ENCODE results near the gene CCT8L2.
"Not testable (repeated sequence)": the region's sequence is repeated elsewhere in the genome, so short reads cannot be mapped to it uniquely, and the experiment has no call there.

CCT8L2 gene

DNA sequence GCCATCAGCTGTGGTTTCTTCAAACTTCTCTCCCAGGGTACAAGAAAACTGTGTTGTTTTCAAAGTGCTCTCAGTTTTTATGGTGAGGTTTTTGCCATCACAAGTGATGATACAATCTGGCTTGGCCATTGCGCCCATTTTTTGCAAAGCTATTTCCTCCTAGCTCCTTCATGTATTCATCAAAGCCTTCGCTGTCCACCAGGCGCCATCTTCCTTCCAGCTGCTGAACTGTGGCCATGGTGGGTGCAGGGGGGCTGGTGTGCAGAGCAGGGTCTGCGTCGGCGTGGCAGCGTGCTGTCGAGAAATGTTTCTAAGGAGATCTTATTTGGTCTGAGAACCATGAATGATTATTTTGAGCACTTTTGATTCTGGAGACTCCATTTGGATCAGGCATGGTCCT, 2.6 kb upstream of the CCT8L2 start:
- not testable (repeated sequence) for DNase-seq

DNA sequence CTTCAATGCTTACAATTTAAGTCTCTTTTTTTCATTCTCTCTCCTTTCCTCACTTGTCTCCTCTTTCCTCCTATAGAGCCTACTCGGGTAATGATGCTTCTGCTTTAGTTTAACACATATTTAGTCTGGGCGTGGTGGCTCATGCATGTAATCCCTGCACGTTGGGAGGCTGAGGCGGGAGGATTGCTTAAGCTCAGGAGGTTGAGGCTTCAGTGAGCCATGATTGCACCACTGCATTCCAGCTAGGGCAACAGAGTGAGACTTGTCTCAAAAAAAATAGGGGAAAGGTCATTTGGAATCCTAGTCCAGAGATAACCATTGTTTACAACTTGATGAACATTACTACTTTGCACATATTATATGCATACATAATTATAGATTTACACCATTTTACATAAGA, 1.4 kb upstream of the CCT8L2 start:
- no peak for DNase-seq

DNA sequence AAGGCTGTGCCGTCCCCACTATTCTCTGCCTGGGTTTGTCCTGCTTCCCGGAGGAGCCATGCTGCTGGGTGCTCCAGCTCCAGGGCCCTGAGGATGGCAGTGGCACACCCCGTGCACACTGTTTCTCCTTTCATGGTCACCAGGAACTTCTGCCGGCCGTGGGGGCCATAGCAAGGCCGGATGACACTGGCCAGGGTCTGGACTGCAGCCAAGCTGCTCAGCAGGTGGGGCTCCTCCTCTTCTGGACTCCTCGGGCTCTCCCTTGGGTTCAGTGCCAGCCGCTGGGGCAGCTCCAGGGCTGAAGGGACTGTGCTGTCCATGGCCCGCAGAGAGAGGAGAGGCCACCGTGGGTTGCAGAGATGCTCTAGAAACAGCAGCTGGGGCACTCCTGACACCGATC, 379 bp downstream of the CCT8L2 start:
- not testable (repeated sequence) for DNase-seq

DNA sequence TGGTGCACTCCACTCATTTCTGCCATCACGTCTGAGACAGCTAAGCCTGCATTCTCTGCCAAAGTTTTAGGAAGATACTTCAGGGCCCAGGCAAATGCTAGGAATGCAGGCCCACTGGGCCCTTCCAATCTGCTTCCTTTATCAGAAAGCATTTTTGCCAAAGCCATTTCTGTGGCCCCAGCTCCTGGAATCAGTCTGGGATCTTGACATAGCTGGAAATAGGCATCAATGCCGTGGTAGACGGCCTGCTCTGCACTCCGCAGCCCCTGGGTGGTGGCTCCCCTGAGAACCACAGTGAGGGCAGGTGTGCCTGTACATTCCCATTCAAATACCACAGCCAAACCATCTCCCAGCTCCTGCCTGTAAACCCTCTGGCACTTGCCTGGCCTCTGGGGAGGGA, 1.5 kb downstream of the CCT8L2 start:
- DNase-seq = not testable (repeated sequence)

DNA sequence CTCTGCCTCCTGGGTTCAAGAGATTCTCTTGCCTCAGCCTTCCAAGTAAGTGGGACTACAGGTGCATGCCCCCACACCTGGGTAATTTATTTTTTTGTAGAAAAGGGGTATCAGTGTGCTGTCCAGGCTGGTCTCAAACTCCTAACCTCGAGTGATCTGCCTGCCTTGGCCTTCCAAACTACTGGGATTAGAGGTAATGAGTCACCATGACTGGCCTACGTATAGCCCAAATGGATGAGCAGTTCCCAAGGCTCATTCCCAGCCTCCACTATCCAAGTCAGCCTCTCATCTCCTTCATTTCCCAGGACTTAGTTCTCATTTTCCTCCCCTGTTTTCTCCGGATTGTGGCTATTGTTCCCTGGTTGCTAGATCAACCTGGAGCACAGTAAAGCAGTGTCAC, 5.6 kb downstream of the CCT8L2 start:
- no peak for DNase-seq

DNA sequence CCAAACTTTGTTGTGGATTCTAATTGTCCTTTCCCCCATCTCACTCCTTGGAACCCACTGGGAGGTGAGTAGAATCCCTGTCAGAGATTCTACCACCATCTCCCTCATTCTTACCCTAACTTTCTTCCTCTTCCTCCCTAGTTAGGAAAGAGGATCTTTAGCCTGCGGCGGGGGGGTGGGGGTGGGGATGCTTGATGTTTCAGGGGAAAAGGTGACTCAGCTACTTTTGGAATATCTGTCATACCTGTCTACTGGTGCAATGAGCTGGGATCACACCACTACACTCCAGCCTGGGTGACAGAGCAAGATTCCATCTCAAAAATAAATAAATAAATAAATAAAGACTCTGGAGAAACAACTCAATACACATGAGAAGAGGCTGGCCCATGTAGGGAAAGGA, 6.4 kb downstream of the CCT8L2 start:
- DNase-seq = no peak

DNA sequence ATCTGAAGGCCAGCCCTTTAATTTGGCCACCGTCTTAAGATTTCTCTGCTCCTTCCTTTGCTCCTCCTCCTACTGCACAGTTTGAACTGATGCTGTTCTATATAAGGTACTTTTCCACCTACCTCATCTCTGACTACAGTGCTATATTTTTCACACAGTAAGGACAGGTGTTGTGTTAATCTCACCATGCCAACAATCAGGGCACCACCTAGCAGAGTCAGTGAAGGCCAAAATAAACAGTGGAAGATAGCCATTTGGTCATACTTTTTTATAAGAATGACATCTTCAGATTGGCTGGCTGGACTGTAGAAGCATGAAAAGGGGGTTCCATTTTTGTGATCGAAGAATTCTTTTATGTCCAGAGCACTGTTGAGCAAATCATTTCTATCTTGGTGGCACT, 11.7 kb downstream of the CCT8L2 start:
- not testable (repeated sequence) for DNase-seq

DNA sequence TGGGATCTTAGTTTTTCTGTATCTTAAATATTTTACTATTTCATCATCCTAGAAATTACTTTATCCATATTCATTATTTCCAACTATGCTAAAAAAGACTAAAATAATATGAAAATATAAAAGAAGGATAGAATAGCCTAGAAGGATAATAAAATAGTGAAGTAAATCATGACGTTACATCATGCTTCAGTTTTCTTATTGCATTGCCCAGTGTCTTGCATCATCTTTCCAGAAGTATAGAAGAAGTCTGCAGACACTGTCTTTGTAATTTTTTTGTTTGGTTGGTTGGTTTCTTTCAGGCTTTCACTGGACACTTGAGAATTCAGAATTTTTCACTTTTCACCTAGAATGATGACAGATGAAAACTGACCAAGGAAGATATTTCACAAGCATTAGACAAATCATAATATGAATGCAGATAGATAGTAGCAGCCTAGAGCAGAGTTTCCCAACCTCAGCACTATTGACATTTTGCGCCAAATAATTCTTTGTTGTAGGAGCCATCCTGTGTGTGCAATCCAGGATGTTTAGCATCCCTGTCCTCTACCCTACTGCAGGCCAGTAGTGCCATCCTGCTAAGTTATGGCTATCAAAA, 23.3 kb downstream of the CCT8L2 start:
- not testable (repeated sequence) for DNase-seq

DNA sequence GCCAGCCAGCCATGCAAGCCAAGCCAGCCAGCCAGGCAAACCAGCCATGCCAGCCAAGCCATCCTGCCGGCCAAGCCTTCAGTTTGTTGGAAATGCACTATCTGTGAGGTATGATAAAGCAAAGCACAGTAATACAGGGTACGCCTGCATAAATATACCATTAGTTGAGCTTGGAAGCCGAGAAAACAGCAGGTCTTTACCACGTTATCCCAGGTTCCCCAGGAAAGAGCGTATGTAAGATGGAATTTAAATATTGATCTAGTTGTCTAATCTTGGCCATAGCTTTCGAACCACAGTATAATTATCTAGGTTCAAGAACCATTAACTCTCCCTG, 24.2 kb downstream of the CCT8L2 start:
- no peak for DNase-seq

DNA sequence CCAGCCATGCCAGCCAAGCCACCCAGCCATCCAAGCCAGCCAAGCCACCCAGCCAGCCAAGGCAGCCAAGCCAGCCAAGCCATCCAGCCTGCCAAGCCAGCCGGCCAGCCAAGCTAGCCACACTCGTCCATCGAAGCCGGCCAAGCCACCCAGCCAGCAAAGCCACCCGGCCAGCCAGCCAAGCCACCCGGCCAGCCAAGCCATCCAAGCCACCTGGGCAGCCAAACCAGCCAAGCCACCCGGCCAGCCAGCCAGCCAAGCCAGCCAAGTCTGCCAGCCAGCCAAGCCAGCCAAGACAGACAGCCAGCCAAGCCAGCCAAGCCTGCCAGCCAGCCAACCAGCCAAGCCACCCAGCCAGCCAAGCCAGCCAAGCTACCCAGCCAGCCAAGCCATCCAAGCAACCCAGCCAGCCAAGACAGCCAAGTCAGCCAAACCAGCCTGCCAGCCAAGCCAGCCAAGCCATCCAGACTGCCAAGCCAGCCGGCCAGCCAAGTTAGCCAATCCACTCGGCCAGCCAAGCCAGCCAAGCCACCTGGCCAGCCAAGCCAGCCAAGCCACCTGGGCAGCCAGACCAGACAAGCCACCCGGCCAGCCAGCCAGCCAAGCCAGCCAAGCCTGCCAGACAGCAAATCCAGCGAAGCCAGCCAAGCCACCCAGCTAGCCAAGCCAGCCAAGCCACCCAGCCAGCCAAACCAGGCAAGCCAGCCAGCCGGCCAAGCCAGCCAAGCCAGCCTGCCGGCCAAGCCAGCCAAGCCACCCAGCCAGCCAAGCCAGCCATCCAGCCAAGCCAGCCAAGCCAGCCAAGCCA, 24.8 kb downstream of the CCT8L2 start:
- DNase-seq = not testable (repeated sequence)

DNA sequence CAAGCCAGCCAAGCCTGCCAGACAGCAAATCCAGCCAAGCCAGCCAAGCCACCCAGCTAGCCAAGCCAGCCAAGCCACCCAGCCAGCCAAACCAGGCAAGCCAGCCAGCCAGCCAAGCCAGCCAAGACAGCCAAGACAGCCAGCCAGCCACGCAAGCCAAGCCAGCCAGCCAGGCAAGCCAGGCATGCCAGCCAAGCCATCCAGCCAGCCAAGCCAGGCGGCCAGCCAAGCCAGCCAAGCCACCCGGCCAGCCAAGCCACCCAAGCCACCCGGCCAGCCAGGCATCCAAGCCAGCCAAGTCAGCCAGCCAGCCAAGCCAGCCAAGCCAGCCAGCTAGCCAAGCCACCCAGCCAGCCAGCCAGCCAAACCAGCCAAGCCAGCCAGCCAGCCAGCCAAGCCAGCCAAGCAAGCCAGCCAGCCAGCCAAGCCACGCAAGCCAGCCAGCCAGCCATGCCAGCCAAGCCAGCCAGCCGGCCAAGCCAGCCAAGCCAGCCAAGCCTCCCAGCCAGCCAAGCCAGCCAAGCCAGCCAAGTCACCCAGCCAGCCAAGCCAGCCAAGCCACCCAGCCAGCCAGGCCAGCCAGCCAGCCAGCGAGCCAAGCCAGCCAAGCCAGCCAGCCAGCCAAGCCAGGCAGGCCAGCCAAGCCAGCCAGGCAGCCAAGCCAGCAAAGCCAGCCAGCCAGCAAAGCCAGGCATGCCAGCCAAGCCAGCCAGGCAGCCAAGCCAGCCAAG, 26.0 kb downstream of the CCT8L2 start:
- DNase-seq = not testable (repeated sequence)

DNA sequence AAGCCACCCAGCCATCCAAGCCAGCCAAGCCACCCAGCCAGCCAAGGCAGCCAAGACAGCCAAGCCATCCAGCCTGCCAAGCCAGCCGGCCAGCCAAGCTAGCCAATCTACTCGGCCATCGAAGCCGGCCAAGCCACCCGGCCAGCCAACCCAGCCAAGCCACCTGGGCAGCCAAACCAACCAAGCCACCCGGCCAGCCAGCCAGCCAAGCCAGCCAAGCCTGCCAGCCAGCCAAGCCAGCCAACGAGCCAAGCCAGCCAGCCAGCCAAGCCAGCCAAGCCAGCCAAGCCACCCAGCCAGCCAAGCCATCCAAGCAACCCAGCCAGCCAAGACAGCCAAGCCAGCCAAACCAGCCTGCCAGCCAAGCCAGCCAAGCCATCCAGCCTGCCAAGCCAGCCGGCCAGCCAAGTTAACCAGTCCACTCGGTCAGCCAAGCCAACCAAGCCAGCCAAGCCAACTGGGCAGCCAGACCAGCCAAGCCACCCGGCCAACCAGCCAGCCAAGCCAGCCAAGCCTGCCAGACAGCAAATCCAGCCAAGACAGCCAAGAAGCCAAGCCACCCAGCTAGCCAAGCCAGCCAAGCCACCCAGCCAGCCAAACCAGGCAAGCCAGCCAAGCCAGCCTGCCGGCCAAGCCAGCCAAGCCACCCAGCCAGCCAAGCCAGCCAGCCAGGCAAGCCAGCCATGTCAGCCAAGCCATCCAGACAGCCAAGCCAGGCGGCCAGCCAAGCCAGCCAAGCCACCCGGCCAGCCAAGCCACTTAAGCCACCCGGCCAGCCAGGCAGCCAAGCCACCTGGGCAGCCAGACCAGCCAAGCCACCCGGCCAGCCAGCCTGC, 26.8 kb downstream of the CCT8L2 start:
- DNase-seq = not testable (repeated sequence)

DNA sequence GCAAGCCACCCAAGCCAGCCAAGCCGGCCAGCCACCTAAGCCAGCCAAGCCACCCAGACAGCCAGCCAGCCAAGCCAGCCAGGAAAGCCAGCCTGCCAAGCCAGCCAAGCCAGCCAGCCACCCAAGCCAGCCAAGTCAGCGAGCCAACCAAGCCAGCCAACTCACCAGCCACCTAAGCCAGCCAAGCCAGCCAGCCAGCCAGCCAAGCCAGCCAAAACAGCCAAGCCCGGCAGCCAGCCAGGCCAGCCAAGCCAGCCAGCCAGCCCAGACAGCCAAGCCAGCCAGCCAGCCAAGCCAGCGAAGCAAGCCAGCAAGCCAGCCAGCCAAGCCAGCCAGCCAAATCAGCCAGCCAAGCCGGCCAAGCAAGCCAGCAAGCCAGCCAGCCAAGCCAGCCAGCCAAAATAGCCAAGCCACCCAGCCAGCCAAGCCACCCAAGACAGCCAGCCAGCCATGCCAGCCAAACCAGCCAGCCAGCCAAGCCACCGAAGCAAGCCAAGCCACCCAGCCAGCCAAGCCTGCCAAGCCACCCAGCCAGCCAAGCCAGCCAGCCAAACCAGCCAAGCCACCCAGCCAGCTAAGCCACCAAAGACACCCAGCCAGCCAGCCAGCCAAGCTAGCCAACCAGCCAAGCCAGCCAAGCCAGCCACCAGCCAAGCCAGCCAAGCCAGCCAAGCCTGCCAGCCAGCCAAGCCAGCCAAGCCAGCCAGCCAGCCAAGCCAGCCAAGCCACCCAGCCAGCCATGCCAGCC, 27.6 kb downstream of the CCT8L2 start:
- not testable (repeated sequence) for DNase-seq

DNA sequence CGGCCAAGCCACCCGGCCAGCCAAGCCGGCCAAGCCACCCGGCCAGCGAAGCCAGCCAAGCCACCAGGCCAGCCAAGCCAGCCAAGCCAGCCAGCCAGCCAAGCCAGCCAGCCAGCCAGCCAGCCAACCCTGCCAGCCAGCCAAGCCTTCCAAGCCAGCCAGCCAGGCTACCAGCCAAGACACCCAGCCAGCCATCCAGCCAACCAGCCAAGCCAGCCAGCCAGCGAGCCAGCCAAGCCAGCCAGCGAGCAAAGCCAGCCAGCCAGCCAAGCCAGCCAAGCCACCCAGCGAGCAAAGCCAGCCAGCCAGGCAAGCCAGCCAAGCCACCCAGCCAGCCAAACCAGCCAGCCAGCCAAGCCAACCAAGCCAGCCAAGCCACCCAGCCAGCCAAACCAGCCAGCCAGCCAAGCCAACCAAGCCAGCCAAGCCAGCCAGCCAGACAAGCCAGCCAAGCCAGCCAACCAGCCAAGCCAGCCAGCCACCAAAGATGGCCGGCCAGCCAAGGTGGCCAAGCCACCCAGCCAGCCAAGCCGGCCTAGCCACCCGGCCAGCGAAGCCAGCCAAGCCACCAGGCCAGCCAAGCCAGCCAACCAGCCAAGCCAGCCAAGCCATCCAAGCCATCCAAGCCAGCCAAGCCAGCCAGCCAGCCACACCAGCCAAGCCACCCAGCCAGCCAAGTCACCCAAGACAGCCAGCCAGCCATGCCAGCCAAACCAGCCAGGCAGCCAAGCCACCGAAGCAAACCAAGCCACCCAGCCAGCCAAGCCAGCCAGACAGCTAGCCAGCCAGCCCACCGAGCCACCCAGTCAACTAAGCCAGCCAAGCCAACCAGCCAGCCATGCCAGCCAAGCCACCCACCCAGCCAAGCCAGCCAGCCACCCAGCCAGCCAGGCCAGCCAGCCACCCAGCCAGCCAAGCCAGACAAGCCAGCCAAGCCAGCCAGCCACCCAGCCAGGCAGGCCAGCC, 28.8 kb downstream of the CCT8L2 start:
- DNase-seq = no peak

DNA sequence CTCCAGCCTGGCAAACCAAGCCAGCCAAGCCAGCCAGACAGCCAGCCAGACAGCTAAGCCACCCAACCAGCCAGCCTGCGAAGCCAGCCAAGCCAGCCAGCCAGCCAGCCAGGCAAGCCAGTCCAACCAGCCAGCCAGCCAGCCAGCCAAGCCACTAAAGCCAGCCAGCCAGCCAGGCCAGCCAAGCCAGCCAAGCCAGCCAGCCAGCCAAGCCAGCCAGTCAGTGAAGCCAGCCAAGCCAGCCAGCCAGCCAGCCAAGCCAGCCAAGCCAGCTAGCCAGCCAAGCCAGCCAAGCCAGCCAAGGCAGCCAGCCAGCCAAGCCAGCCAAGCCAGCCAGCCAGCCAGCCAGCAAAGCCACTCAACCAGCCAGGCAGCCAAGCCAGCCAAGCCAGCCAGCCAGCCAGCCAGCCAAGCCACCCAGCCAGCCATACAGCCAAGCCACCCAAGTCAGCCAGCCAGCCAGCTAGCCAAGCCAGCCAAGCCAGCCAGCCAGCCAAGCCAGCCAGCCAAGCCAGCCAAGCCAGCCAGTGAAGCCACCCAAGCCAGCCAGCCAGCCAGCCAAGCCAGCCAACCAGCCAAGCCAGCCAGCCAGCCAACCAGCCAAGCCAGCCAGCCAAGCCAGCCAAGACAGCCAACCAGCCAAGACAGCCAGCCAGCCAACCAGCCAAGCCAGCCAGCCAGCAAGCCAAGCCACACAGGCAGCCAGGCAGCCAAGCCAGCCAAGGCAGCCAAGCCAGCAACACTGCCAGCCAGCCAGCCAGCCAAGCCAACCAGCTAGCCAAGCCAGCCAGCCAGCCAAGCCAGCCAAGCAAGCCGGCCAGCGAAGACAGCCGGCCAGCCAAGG, 29.7 kb downstream of the CCT8L2 start:
- DNase-seq = no peak

DNA sequence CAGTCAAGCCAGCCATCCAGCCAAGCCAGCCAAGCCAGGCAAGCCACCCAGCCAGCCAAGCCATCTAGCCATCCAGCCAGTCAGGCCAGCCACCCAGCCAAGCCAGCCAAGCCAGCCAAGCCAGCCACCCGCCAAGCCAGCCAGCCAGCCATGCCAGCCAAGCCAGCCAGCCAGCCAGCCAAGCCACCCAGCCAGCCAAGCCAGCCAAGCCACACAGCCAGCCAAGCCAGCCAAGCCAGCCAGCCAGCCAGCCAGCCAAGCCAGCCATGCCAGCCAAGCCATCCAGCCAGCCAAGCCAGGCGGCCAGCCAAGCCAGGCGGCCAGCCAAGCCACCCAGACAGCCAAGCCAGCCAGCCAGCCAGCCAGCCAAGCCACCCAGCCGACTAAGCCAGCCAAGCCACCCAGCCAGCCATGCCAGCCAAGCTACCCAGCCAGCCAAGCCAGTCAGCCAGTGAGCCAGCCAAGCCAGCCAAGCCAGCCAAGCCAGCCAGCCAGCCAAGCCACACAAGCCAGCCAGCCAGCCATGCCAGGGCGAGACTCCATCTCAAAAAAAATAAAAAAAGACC, 31.4 kb downstream of the CCT8L2 start:
- not testable (repeated sequence) for DNase-seq

DNA sequence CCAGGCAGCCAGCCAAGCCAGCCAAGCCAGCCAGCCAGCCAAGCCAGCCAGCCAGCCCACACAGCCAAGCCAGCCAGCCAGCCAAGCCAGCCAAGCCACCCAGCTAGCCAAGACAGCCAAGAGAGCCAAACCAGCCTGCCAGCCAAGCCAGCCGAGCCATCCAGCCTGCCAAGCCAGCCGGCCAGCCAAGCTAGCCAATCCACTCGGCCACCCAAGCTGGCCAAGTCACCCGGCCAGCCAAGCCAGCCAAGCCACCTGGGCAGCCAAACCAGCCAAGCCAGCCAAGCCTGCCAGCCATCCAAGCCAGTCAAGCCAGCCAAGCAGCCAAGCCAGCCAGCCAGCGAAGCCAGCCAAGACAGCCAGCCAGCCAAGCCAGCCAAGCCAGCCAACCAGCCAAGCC, 32.0 kb downstream of the CCT8L2 start:
- not testable (repeated sequence) for DNase-seq

DNA sequence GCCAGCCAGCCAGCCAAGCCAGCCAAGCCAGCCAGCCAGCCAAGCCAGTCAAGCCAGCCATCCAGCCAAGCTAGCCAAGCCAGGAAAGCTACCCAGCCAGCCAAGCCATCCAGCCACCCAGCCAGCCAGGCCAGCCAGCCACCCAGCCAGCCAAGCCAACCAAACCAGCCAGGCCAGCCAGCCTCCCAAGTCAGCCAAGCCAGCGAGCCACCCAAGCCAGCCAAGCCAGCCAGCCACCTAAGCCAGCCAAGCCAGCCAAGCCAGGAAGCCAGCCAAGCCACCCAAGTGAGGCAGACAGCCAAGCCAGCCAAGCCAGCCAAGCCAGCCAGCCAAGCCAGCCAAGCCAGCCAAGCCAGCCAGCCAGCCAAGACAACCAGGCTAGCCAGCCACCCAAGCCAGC, 32.6 kb downstream of the CCT8L2 start:
- DNase-seq = not testable (repeated sequence)
